K562 (cell line): Measurements from ENCODE around the gene SERPINA3. TPM values are rescaled to one million over a fixed set of nuclear protein-coding genes. Genes with fewer than 3 reads are reported as not detected.

Source experiments
- FOXA3 ChIP-seq, 2 experiments: fragments of 450-650 bp in 1 of 2; sonication (generic) in 1 of 2; formaldehyde crosslinking; IDR thresholded peaks in 1 of 2; conservative IDR thresholded peaks in 1 of 2; 2 replicates each; pipeline versions ENCODE4 v1.4.0 to v1.8.0; 2020 to 2022; ENCODE audit warnings: mild to moderate bottlenecking in 2 of 2, missing genetic modification reagents in 1 of 2
- HLTF ChIP-seq: fragments of 450-650 bp; IDR thresholded peaks from 2 replicates; pipeline ENCODE4 v1.6.1; 2016
- RFX1 ChIP-seq: fragments of 450-650 bp; IDR thresholded peaks from 2 replicates; pipeline ENCODE4 v1.6.1; 2016; ENCODE audit warnings: mild to moderate bottlenecking, moderate library complexity
- TAL1 ChIP-seq: fragments of 450-650 bp; IDR thresholded peaks from 2 replicates; pipeline ENCODE4 v1.6.1; 2016; ENCODE audit warnings: mild to moderate bottlenecking
- ZNF717 ChIP-seq: fragments of 250-450 bp; sonication (Bioruptor Pico); IDR thresholded peaks from 2 replicates; pipeline ENCODE4 v1.5.0; 2021
- polyA plus RNA-seq, 8 experiments: library from polyadenylated mRNA; depleted of rRNA in 4 of 8; stranded (reverse) in 5 of 8; unstranded in 3 of 8; fragments of >200 nt; fragmentation: Nextera tagmentation in 2 of 8; fragmentation: Illumina TruSeq in 1 of 8; extraction: Ambion mirVana in 2 of 8; extraction: Trizol in 1 of 8; gene quantifications; 2 replicates each; pipeline versions ENCODE4 v1.2.1 to v1.2.3, GENCODE V29; 2011 to 2014; ENCODE audit warnings: inconsistent platforms in 1 of 8, missing spikeins in 1 of 8
- total RNA-seq, 7 experiments: library from RNA; depleted of rRNA in 6 of 7; stranded (reverse); fragments of >200 nt in 6 of 7; fragmentation: Illumina TruSeq in 2 of 7; extraction: Trizol in 2 of 7; gene quantifications; 2 replicates each; pipeline versions ENCODE4 v1.2.1 to v1.2.3, GENCODE V29; 2011 to 2021; ENCODE audit warnings: low replicate concordance in 1 of 7
- TF ChIP-seq, protein P1 (sequence below): fragments of 450-650 bp; IDR thresholded peaks from 2 replicates; pipeline ENCODE4 v1.6.1; 2016; ENCODE audit warnings: mild to moderate bottlenecking, moderate library complexity
- TF ChIP-seq, protein P2 (sequence below): fragments of 250-450 bp; sonication (Bioruptor Pico); IDR thresholded peaks from 2 replicates; pipeline ENCODE4 v1.8.0; 2022; ENCODE audit warnings: inconsistent platforms
- TF ChIP-seq, protein P3 (sequence below): fragments of 450-650 bp; IDR thresholded peaks from 2 replicates; pipeline ENCODE4 v1.6.1; 2018; ENCODE audit not compliant: partially characterized antibody

SERPINA3 gene
- total and polyA plus RNA-seq, 9 of the 15 experiments (the other 6 are each of a cell fraction or from before 2014, with no cell fraction given) = 2.3 TPM; not detected in 8

DNA sequence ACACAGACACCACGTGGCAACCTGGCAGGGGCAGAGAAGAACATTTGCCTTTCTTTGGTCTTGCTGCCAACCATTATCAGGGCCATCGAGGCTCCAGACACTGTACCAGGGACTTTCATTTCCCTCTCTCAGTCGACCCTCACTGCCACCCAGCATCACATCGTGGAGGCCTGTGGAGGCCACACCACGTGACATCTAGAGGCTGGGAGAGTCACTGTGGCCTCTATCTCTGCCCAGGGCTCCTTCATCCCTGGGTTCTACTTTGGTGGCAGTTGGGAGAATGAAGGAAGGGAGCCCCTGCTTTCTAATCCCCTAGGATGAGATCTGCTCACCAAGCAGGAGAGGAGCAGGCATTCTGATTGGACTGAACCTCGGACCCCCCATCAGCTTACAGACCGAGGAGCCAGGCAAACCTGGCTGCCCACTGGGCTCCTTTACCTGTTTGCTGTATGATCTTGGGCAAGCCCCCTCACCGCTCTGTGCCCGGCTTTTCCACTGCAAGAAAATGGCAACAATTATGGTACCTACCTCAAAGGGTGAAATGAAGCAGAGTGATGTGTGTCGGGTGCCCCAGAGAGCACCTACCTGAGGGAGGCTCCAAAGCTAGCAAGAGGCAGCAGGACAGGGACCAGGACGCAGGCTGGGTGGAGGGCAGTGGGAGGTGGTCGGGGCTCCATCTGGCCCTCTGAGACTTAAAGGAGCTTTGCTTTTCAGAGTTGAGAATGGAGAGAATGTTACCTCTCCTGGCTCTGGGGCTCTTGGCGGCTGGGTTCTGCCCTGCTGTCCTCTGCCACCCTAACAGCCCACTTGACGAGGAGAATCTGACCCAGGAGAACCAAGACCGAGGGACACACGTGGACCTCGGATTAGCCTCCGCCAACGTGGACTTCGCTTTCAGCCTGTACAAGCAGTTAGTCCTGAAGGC is 1.8 kb downstream of the SERPINA3 start (continued):
- TF ChIP-seq, protein P1, sequence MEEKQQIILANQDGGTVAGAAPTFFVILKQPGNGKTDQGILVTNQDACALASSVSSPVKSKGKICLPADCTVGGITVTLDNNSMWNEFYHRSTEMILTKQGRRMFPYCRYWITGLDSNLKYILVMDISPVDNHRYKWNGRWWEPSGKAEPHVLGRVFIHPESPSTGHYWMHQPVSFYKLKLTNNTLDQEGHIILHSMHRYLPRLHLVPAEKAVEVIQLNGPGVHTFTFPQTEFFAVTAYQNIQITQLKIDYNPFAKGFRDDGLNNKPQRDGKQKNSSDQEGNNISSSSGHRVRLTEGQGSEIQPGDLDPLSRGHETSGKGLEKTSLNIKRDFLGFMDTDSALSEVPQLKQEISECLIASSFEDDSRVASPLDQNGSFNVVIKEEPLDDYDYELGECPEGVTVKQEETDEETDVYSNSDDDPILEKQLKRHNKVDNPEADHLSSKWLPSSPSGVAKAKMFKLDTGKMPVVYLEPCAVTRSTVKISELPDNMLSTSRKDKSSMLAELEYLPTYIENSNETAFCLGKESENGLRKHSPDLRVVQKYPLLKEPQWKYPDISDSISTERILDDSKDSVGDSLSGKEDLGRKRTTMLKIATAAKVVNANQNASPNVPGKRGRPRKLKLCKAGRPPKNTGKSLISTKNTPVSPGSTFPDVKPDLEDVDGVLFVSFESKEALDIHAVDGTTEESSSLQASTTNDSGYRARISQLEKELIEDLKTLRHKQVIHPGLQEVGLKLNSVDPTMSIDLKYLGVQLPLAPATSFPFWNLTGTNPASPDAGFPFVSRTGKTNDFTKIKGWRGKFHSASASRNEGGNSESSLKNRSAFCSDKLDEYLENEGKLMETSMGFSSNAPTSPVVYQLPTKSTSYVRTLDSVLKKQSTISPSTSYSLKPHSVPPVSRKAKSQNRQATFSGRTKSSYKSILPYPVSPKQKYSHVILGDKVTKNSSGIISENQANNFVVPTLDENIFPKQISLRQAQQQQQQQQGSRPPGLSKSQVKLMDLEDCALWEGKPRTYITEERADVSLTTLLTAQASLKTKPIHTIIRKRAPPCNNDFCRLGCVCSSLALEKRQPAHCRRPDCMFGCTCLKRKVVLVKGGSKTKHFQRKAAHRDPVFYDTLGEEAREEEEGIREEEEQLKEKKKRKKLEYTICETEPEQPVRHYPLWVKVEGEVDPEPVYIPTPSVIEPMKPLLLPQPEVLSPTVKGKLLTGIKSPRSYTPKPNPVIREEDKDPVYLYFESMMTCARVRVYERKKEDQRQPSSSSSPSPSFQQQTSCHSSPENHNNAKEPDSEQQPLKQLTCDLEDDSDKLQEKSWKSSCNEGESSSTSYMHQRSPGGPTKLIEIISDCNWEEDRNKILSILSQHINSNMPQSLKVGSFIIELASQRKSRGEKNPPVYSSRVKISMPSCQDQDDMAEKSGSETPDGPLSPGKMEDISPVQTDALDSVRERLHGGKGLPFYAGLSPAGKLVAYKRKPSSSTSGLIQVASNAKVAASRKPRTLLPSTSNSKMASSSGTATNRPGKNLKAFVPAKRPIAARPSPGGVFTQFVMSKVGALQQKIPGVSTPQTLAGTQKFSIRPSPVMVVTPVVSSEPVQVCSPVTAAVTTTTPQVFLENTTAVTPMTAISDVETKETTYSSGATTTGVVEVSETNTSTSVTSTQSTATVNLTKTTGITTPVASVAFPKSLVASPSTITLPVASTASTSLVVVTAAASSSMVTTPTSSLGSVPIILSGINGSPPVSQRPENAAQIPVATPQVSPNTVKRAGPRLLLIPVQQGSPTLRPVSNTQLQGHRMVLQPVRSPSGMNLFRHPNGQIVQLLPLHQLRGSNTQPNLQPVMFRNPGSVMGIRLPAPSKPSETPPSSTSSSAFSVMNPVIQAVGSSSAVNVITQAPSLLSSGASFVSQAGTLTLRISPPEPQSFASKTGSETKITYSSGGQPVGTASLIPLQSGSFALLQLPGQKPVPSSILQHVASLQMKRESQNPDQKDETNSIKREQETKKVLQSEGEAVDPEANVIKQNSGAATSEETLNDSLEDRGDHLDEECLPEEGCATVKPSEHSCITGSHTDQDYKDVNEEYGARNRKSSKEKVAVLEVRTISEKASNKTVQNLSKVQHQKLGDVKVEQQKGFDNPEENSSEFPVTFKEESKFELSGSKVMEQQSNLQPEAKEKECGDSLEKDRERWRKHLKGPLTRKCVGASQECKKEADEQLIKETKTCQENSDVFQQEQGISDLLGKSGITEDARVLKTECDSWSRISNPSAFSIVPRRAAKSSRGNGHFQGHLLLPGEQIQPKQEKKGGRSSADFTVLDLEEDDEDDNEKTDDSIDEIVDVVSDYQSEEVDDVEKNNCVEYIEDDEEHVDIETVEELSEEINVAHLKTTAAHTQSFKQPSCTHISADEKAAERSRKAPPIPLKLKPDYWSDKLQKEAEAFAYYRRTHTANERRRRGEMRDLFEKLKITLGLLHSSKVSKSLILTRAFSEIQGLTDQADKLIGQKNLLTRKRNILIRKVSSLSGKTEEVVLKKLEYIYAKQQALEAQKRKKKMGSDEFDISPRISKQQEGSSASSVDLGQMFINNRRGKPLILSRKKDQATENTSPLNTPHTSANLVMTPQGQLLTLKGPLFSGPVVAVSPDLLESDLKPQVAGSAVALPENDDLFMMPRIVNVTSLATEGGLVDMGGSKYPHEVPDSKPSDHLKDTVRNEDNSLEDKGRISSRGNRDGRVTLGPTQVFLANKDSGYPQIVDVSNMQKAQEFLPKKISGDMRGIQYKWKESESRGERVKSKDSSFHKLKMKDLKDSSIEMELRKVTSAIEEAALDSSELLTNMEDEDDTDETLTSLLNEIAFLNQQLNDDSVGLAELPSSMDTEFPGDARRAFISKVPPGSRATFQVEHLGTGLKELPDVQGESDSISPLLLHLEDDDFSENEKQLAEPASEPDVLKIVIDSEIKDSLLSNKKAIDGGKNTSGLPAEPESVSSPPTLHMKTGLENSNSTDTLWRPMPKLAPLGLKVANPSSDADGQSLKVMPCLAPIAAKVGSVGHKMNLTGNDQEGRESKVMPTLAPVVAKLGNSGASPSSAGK = no peak
- no peak for TF ChIP-seq RFX1
- no peak for TF ChIP-seq HLTF
- no peak for TF ChIP-seq FOXA3 (CRISPR knock-in tag; conservative IDR thresholded peaks at IDR 0.05 in 1 of 2, IDR thresholded peaks at IDR 0.05 in 1 of 2)
- TF ChIP-seq, protein P2, sequence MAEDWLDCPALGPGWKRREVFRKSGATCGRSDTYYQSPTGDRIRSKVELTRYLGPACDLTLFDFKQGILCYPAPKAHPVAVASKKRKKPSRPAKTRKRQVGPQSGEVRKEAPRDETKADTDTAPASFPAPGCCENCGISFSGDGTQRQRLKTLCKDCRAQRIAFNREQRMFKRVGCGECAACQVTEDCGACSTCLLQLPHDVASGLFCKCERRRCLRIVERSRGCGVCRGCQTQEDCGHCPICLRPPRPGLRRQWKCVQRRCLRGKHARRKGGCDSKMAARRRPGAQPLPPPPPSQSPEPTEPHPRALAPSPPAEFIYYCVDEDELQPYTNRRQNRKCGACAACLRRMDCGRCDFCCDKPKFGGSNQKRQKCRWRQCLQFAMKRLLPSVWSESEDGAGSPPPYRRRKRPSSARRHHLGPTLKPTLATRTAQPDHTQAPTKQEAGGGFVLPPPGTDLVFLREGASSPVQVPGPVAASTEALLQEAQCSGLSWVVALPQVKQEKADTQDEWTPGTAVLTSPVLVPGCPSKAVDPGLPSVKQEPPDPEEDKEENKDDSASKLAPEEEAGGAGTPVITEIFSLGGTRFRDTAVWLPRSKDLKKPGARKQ = no peak
- no peak for TF ChIP-seq TAL1
- TF ChIP-seq, protein P3, sequence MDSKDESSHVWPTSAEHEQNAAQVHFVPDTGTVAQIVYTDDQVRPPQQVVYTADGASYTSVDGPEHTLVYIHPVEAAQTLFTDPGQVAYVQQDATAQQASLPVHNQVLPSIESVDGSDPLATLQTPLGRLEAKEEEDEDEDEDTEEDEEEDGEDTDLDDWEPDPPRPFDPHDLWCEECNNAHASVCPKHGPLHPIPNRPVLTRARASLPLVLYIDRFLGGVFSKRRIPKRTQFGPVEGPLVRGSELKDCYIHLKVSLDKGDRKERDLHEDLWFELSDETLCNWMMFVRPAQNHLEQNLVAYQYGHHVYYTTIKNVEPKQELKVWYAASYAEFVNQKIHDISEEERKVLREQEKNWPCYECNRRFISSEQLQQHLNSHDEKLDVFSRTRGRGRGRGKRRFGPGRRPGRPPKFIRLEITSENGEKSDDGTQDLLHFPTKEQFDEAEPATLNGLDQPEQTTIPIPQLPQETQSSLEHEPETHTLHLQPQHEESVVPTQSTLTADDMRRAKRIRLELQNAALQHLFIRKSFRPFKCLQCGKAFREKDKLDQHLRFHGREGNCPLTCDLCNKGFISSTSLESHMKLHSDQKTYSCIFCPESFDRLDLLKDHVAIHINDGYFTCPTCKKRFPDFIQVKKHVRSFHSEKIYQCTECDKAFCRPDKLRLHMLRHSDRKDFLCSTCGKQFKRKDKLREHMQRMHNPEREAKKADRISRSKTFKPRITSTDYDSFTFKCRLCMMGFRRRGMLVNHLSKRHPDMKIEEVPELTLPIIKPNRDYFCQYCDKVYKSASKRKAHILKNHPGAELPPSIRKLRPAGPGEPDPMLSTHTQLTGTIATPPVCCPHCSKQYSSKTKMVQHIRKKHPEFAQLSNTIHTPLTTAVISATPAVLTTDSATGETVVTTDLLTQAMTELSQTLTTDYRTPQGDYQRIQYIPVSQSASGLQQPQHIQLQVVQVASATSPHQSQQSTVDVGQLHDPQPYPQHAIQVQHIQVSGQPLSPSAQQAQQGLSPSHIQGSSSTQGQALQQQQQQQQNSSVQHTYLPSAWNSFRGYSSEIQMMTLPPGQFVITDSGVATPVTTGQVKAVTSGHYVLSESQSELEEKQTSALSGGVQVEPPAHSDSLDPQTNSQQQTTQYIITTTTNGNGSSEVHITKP = no peak
- no peak for TF ChIP-seq ZNF717 (CRISPR knock-in tag)
